Esophagus muscularis mucosa (tissue), 4 donors: ENCODE data around the gene MBNL1. TPM values are rescaled to one million over a fixed set of nuclear protein-coding genes. Genes with fewer than 3 reads are reported as not detected.

Experiments
- DNase-seq: peaks from one replicate; pipeline ENCODE4 v3.0.0-alpha.2; 2017; ENCODE audit errors: extremely low spot score
- H3K27ac ChIP-seq, 4 donors: fragments of 200-600 bp; sonication (generic); replicated peaks in 1 of 4; 1 replicate in 3 of 4; 2 replicates in 1 of 4; pipeline ENCODE4 v1.5.1; 2016 to 2019; ENCODE audit warnings: mild to moderate bottlenecking in 1 of 4
- H3K27me3 ChIP-seq, 4 donors: fragments of 200-600 bp; sonication (generic); one replicate each; pipeline versions ENCODE4 v1.5.1 to v1.6.0; 2016 to 2019
- H3K36me3 ChIP-seq, 4 donors: fragments of 200-600 bp; sonication (generic); one replicate each; pipeline ENCODE4 v1.5.1; 2016 to 2019
- H3K4me1 ChIP-seq, 4 donors: fragments of 200-600 bp; sonication (generic); one replicate each; pipeline ENCODE4 v1.5.1; 2016 to 2019
- H3K4me3 ChIP-seq, 4 donors: fragments of 200-600 bp; sonication (generic); 1 replicate in 2 of 4; 2 replicates in 2 of 4; pipeline ENCODE4 v1.5.1; 2016 to 2019; ENCODE audit warnings: mild to moderate bottlenecking in 4 of 4, moderate library complexity in 1 of 4
- H3K9me3 ChIP-seq, 4 donors: fragments of 200-600 bp; sonication (generic); 1 replicate in 3 of 4; 2 replicates in 1 of 4; pipeline ENCODE4 v1.5.1; 2016 to 2019
- EP300 ChIP-seq: sonication (generic); formaldehyde crosslinking; IDR thresholded peaks from one replicate; pipeline ENCODE4 v1.6.1; 2017; ENCODE audit warnings: antibody characterized with exemption
- POLR2A ChIP-seq: fragments of 450-650 bp; IDR thresholded peaks from one replicate; pipeline ENCODE4 v1.6.1; 2017; ENCODE audit warnings: antibody characterized with exemption, moderate library complexity, mild to moderate bottlenecking, low read depth
- POLR2AphosphoS5 ChIP-seq, 2 donors: sonication (generic); formaldehyde crosslinking; IDR thresholded peaks; one replicate each; pipeline ENCODE4 v1.6.1; 2017; ENCODE audit warnings: antibody characterized with exemption in 2 of 2
- WGBS: methylation state at CpG from one replicate; pipeline ENCODE4 v1.1.5; 2018; 5-methylcytosine and 5-hydroxymethylcytosine counted together
- intact Hi-C: fragments of 100-400 bp; cut with DNase I; formaldehyde crosslinking; loops from one replicate; pipeline ENCODE4 v1.15.1; 2023
- total RNA-seq, 4 donors: library from RNA; depleted of rRNA; stranded (reverse); fragments of >200 nt; gene quantifications; one replicate each; pipeline versions ENCODE4 v1.1.0 to v1.2.1, GENCODE V29; 2016
- TF ChIP-seq, protein P1 (sequence below), 3 experiments: fragments of 200-600 bp in 2 of 3; fragments of 450-650 bp in 1 of 3; sonication (generic) in 2 of 3; IDR thresholded peaks; one replicate each; pipeline ENCODE4 v1.5.1; 2017 to 2019; ENCODE audit warnings: antibody characterized with exemption in 3 of 3, mild to moderate bottlenecking in 2 of 3, moderate library complexity in 1 of 3

MBNL1 gene
- total RNA-seq, 4 donors from 2014 or later: 635 to 868 (median 720) TPM

DNA sequence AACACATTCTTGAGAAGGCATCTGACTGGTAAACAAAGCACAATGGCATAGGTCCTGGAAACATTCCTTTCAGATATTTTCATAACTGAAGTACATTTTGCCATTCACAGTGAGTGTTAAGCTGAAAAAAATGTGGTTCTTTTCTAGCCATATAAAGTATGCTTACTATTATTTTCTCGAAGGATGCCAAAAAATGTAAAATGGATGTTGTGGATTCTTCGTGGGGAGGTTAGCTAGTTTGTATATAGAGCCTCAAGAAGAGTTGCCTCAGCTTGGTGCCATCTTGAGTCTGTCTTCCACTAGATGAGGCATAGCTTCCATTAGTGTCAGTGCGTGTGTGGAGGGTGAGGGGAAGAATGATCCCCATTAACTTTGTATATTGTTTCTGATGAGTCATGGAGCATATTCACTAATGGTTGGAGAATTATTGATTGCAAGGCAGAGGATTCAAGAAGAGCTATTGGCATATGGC, 4.1 kb downstream of the MBNL1 start:
- intact Hi-C loops: no loop called here

DNA sequence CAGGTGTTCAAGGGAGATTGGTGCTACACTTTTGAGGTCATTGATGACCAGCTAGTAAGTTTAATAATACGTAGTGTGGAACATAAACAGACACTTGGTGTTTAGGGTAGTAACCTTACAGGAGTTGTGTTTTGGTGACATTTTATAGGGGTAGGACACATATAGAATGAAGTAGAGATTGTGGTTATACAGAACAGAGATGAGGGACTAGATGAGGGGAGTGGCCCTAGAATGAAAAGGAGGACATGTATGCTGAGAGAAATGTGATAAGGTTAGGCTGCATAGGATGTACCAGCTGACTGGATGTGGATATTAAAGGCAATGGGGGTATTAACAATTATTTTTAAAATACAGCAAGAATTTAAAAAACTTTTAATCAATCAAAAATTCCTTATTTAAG, 8.0 kb downstream of the MBNL1 start:
- TF ChIP-seq POLR2A (no peak), POLR2AphosphoS5 (IDR thresholded peaks at IDR 0.05) (no peak), EP300 (no peak)
- TF ChIP-seq, protein P1, sequence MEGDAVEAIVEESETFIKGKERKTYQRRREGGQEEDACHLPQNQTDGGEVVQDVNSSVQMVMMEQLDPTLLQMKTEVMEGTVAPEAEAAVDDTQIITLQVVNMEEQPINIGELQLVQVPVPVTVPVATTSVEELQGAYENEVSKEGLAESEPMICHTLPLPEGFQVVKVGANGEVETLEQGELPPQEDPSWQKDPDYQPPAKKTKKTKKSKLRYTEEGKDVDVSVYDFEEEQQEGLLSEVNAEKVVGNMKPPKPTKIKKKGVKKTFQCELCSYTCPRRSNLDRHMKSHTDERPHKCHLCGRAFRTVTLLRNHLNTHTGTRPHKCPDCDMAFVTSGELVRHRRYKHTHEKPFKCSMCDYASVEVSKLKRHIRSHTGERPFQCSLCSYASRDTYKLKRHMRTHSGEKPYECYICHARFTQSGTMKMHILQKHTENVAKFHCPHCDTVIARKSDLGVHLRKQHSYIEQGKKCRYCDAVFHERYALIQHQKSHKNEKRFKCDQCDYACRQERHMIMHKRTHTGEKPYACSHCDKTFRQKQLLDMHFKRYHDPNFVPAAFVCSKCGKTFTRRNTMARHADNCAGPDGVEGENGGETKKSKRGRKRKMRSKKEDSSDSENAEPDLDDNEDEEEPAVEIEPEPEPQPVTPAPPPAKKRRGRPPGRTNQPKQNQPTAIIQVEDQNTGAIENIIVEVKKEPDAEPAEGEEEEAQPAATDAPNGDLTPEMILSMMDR (IDR thresholded peaks at IDR 0.05): no peak
- intact Hi-C loops: no loop called here
- no peaks in the 10 kb centered on the region for H3K27me3 ChIP-seq
- no peaks in the 10 kb centered on the region for H3K36me3 ChIP-seq
- peak overlapping the region in 1 of 4 donors; percentile 2 for H3K4me3 ChIP-seq
- WGBS: 65% methylated on average over 1 of the region's 1 CpG
- peak overlapping the region; percentile 66 to 98 (median 97) for H3K27ac ChIP-seq
- DNase-seq: no peak
- H3K9me3 ChIP-seq: no peaks in the 10 kb centered on the region
- H3K4me1 ChIP-seq: peaks cover 88 to 99% (median 92%) of the 10 kb centered on the region in 4 donors

More for the DNA sequence above, 4.1 kb downstream of the MBNL1 start:
- Histone ChIP-seq H3K9me3 (no peaks in the 10 kb centered on the region), H3K27ac (peak overlapping the region; percentile 96 to 99 (median 98)), H3K4me1 (peaks cover 51 to 68% (median 56%) of the 10 kb centered on the region in 4 donors), H3K4me3 (peak overlapping the region; percentile 68 to 90 (median 76)), H3K27me3 (no peaks in the 10 kb centered on the region), H3K36me3 (no peaks in the 10 kb centered on the region)
- no peak for TF ChIP-seq POLR2A
- TF ChIP-seq EP300: no peak
- TF ChIP-seq, protein P1 (IDR thresholded peaks at IDR 0.05): no peak
- peak in 1 of 2 donors; percentile 26 for TF ChIP-seq POLR2AphosphoS5 (IDR thresholded peaks at IDR 0.05)
- 12% methylated on average over 3 of the region's 3 CpGs for WGBS
- DNase-seq: no peak

DNA sequence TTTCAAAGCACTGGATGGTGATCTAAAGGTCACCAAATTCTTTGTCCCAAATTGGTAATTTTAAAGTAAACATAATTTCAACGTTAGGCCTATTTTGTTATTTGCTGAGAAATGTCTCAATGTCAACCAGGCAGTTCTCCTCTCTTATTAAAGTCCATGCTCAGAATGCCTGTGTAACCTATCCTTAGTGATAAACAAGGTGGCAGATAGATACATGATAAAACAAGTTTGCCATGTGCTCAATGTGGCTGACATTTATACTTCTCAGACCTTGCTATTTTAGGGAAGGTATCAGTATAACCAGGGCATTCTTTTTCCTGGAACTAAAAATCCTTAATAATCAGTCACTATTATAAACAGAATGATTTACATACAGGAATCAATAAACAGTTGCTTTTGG, 8.5 kb downstream of the MBNL1 start:
- WGBS: 17% methylated on average over 1 of the region's 1 CpG
- Histone ChIP-seq H3K27ac (peak overlapping the region; percentile 66 to 98 (median 97)), H3K9me3 (no peaks in the 10 kb centered on the region), H3K4me1 (peaks cover 93 to 99% (median 96%) of the 10 kb centered on the region in 4 donors), H3K36me3 (no peaks in the 10 kb centered on the region), H3K4me3 (peak overlapping the region in 2 of 4 donors; percentile 2 to 17), H3K27me3 (no peaks in the 10 kb centered on the region)
- intact Hi-C loops: no loop called here
- DNase-seq: no peak
- TF ChIP-seq, protein P1 (IDR thresholded peaks at IDR 0.05): no peak
- no peak for TF ChIP-seq POLR2AphosphoS5 (IDR thresholded peaks at IDR 0.05)
- no peak for TF ChIP-seq EP300
- no peak for TF ChIP-seq POLR2A

DNA sequence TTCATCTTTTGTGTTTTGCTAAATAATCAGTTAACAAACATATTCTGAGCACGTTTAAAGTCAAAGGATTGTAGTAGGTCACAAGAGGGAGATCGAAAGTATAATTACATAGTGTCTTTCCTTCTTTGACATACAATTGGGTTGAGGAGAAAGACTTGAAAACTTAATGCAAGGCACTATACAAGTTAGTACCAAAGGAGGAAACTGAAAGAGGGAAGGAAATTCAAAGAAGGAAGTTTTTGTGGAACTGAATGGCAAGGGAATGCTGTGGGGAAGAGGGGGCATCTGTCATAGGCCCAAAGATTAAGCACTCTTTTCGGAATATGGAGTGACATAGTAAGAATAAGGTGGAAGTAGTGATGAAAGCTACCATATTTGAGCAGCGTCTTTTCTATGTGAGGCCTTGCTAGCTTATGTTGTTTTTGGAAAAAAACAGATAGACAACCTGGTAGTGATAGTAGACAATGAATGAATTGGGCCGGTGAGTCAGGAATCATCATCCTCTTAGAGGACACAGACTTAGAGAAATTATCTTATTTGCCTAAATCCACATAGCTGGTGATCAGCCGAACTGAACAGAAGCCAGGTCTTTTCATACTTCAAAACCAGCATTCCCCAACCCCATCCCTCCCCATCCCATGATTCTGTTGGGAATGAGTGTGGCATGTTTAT, 10.2 kb downstream of the MBNL1 start:
- no peak for TF ChIP-seq EP300
- TF ChIP-seq, protein P1 (IDR thresholded peaks at IDR 0.05): no peak
- TF ChIP-seq POLR2A: no peak
- no peak for TF ChIP-seq POLR2AphosphoS5 (IDR thresholded peaks at IDR 0.05)
- intact Hi-C loops: no loop called here
- Histone ChIP-seq H3K27ac (peak overlapping the region; percentile 66 to 98 (median 97)), H3K36me3 (no peaks in the 10 kb centered on the region), H3K4me3 (no peak overlapping the region), H3K27me3 (no peaks in the 10 kb centered on the region), H3K4me1 (peaks cover 98 to 100% (median 100%) of the 10 kb centered on the region in 4 donors), H3K9me3 (no peaks in the 10 kb centered on the region)
- WGBS: 68% methylated on average over 6 of the region's 6 CpGs
- no peak for DNase-seq
